ENCODE results near the gene UGT1A3.

UGT1A3 gene

DNA sequence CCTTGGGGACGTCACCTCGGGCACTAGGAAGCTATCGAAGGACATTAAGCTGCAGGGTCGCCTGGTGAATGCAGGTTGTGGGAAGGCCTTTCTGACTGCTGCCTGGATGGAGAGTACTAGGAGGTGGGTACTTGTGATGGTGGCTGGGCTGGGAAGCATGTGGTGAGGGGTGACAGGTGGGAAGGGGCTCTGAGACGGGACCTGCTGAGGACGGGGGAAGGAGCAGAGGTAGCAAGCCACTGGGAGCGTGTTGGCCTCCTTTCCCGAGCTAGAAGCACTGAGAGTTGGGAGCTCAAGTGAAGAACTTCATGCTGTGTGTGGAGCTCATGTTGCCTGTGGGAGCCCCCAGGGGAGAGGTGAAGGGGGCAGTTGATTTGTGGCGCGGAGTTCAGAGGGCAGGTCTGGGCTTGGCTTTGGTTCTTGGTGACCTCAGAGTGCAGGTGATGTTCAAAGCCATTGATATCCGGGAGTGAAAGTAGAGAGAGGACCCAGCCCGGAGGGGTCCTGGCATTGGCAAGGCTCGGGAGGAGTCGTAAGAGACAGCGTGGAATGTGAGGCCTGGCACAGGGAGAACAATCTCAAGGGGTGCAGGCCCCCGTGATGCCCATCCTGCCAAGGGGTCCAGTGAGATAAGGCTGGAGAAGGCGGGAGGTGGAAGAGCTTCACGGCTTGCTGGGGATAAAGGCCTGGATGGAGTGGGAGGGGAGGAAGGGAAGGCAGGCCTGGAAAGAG is 62.5 kb downstream of the UGT1A3 start:
- no peaks in the 10 kb centered on the region for H3K27me3 ChIP-seq (ENCODE audit: control insufficient read depth in 1 of 2, insufficient read depth in 2 of 2, low read length in 2 of 2)
- H3K9me3 ChIP-seq (ENCODE audit: low read length) = no peaks in the 10 kb centered on the region
- no peak overlapping the region for H3K4me3 ChIP-seq (ENCODE audit: low read depth in 1 of 2, low read length in 2 of 2)
- no peaks in the 10 kb centered on the region for H3K36me3 ChIP-seq (ENCODE audit: insufficient read depth, low read length)
- H3K27ac ChIP-seq (ENCODE audit: low read depth, low read length) = no peak overlapping the region
- H3K9ac ChIP-seq (ENCODE audit: low read length) = no peak overlapping the region
- no peaks in the 10 kb centered on the region for H3K4me1 ChIP-seq (ENCODE audit: insufficient read depth, low read length)

DNA sequence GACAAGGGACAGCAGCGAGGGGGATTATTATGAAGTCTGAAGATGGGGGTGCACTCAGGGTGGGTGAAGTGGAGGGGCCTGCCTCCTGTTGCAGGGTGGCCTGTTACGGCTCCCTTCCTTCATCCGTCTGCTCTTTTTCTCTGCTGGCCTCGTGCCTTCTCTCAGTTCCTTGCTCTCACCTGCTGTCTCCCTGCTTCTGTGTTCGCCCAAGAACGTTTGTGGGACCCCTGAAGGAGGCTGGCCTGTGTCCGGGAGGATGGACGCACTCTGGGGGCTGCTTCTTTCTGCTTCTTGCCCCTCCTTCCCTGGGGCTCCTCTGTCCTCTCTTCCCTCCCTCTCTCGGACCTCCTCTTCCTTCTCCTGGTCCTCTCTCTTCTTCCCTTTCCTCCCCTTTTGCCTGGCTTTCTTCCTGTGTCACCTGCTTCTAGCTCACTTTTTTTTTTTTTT is 63.1 kb downstream of the UGT1A3 start:
- Histone ChIP-seq H3K4me1 (ENCODE audit: insufficient read depth, low read length) (no peaks in the 10 kb centered on the region), H3K9me3 (ENCODE audit: low read length) (no peaks in the 10 kb centered on the region), H3K9ac (ENCODE audit: low read length) (no peak overlapping the region), H3K27me3 (ENCODE audit: control insufficient read depth in 1 of 2, insufficient read depth in 2 of 2, low read length in 2 of 2) (no peaks in the 10 kb centered on the region), H3K36me3 (ENCODE audit: insufficient read depth, low read length) (no peaks in the 10 kb centered on the region), H3K27ac (ENCODE audit: low read depth, low read length) (no peak overlapping the region), H3K4me3 (ENCODE audit: low read depth in 1 of 2, low read length in 2 of 2) (no peak overlapping the region)

DNA sequence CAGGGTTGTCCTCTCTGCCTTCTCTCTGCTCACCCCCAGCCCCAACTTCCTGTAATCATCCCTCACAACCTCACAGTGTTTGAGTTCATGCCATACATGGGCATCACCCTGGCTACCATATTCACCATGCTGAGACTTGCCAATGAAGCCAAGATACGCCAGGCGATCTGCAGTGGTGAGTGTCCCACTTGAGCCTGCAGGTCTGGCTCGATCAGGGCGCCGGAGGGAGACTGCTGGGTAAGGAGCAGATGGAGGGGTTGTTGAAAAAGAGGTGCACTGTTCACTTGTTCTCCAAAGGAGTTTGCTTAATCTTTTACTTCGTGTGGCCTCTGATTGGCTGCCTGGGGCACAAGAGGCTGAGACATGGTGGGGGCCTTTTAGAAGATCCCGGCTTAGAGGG is 63.9 kb downstream of the UGT1A3 start:
- no peak overlapping the region for H3K4me3 ChIP-seq (ENCODE audit: low read depth in 1 of 2, low read length in 2 of 2)
- H3K9me3 ChIP-seq (ENCODE audit: low read length) = no peaks in the 10 kb centered on the region
- H3K27ac ChIP-seq (ENCODE audit: low read depth, low read length) = no peak overlapping the region
- no peaks in the 10 kb centered on the region for H3K27me3 ChIP-seq (ENCODE audit: control insufficient read depth in 1 of 2, insufficient read depth in 2 of 2, low read length in 2 of 2)
- no peaks in the 10 kb centered on the region for H3K36me3 ChIP-seq (ENCODE audit: insufficient read depth, low read length)
- no peaks in the 10 kb centered on the region for H3K4me1 ChIP-seq (ENCODE audit: insufficient read depth, low read length)
- H3K9ac ChIP-seq (ENCODE audit: low read length) = no peak overlapping the region

DNA sequence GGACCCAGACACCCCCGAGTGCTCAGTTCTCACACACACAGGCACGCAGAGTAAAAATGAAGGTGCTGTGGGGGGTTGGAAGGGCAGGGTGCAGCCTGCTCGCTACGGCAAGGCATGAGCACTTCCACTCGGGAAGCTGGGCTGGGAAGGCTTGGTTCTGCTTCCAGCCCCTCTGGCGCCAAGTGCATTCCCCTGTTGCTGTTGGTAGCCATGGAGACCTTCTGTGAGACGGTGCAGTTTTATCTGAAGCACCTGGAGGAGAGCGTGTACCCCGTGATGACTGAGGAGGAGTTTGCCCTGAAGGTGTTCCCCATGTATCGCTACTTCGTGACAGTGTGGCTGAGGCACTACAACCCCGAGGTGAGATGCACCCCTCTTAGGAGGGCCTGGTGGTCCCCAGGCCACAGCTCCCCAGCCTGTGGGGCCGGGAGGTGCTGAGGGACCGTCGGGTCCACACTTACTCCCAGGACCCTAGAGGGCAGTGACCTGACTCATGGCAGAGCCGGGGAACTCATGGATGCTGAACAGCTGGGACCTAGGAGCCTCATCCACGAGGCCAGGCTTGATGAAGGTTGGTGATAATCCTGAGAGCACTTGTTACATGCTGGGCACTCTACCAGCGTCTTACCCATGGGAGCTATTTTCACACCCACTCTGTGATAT is 64.8 kb downstream of the UGT1A3 start:
- Histone ChIP-seq H3K36me3 (ENCODE audit: insufficient read depth, low read length) (no peaks in the 10 kb centered on the region), H3K27ac (ENCODE audit: low read depth, low read length) (no peak overlapping the region), H3K4me1 (ENCODE audit: insufficient read depth, low read length) (no peaks in the 10 kb centered on the region), H3K4me3 (ENCODE audit: low read depth in 1 of 2, low read length in 2 of 2) (no peak overlapping the region), H3K9me3 (ENCODE audit: low read length) (no peaks in the 10 kb centered on the region), H3K9ac (ENCODE audit: low read length) (no peak overlapping the region), H3K27me3 (ENCODE audit: control insufficient read depth in 1 of 2, insufficient read depth in 2 of 2, low read length in 2 of 2) (no peaks in the 10 kb centered on the region)

DNA sequence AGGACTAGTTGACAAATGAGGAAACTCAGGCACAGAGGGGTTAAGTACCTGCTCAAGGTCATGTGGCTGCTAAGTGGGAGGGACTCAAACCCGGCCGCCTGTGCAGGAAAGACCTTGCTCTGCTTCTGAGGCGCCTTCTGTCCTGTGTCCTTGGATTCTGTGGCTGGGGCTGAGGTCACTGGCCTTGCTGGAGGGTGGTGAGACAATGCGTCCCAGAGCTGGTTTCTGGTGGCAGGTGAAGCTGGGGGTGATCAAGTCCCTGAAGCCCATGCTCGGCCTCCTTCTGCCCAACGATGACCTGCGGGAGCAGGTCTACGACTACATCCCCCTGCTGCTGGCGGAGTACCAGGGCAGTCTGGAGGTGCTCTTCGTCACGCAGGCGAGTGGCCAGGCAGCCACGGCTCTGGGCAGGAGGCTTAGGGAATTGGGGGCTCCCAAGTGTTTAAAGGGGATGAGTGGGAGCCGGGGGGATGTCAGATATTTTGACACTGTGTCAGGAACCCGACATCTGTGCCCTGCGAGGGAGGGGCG is 65.4 kb downstream of the UGT1A3 start:
- no peak overlapping the region for H3K27ac ChIP-seq (ENCODE audit: low read depth, low read length)
- H3K4me3 ChIP-seq (ENCODE audit: low read depth in 1 of 2, low read length in 2 of 2) = no peak overlapping the region
- no peaks in the 10 kb centered on the region for H3K4me1 ChIP-seq (ENCODE audit: insufficient read depth, low read length)
- no peaks in the 10 kb centered on the region for H3K36me3 ChIP-seq (ENCODE audit: insufficient read depth, low read length)
- H3K9ac ChIP-seq (ENCODE audit: low read length) = no peak overlapping the region
- no peaks in the 10 kb centered on the region for H3K27me3 ChIP-seq (ENCODE audit: control insufficient read depth in 1 of 2, insufficient read depth in 2 of 2, low read length in 2 of 2)
- H3K9me3 ChIP-seq (ENCODE audit: low read length) = no peaks in the 10 kb centered on the region

DNA sequence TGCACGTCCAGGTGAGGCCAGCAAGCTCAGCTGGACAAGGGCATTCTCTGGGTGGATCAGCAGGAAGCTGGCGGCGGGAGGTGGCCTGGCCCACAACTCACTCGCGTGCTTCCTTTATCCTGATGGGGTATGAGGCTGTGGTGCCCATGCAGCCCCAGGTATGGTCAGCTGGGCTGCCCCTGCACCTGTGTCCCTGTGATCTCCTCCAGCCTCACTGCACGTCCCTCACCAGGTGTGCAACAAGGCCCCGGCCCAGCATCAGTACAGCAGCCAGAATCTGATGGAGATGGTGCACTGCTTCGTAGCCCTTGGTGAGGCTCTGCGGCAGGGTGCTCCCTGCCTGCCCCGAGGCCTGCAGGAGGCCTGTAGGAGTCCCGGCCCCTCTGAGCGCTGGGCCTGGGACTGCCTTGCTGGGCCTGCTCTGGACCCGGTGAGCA is 66.9 kb downstream of the UGT1A3 start:
- H3K36me3 ChIP-seq (ENCODE audit: insufficient read depth, low read length) = no peaks in the 10 kb centered on the region
- no peak overlapping the region for H3K27ac ChIP-seq (ENCODE audit: low read depth, low read length)
- no peaks in the 10 kb centered on the region for H3K4me1 ChIP-seq (ENCODE audit: insufficient read depth, low read length)
- H3K9ac ChIP-seq (ENCODE audit: low read length) = no peak overlapping the region
- no peak overlapping the region for H3K4me3 ChIP-seq (ENCODE audit: low read depth in 1 of 2, low read length in 2 of 2)
- no peaks in the 10 kb centered on the region for H3K9me3 ChIP-seq (ENCODE audit: low read length)
- H3K27me3 ChIP-seq (ENCODE audit: control insufficient read depth in 1 of 2, insufficient read depth in 2 of 2, low read length in 2 of 2) = no peaks in the 10 kb centered on the region

DNA sequence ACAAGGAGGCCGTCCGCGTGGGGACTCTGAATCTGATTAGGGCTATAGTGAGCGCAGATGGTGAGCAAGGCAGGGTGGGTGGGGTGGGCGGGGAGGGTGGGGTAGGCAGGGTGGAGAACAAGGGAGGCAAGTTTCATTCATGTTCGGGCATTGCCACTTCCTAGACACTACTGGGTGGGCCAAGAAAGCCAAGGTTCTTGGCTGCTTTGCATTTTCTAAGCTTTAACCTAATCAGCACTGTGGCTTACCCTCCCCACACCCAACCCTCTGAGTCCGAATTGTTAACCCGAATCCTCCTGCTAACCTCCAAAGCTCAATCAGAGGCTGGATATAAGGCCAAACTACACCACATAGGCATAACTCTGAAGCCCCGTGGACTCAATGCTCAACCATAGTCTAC is 67.4 kb downstream of the UGT1A3 start:
- no peaks in the 10 kb centered on the region for H3K27me3 ChIP-seq (ENCODE audit: control insufficient read depth in 1 of 2, insufficient read depth in 2 of 2, low read length in 2 of 2)
- H3K36me3 ChIP-seq (ENCODE audit: insufficient read depth, low read length) = no peaks in the 10 kb centered on the region
- H3K4me1 ChIP-seq (ENCODE audit: insufficient read depth, low read length) = no peaks in the 10 kb centered on the region
- H3K4me3 ChIP-seq (ENCODE audit: low read depth in 1 of 2, low read length in 2 of 2) = no peak overlapping the region
- no peak overlapping the region for H3K27ac ChIP-seq (ENCODE audit: low read depth, low read length)
- H3K9me3 ChIP-seq (ENCODE audit: low read length) = no peaks in the 10 kb centered on the region
- no peak overlapping the region for H3K9ac ChIP-seq (ENCODE audit: low read length)

DNA sequence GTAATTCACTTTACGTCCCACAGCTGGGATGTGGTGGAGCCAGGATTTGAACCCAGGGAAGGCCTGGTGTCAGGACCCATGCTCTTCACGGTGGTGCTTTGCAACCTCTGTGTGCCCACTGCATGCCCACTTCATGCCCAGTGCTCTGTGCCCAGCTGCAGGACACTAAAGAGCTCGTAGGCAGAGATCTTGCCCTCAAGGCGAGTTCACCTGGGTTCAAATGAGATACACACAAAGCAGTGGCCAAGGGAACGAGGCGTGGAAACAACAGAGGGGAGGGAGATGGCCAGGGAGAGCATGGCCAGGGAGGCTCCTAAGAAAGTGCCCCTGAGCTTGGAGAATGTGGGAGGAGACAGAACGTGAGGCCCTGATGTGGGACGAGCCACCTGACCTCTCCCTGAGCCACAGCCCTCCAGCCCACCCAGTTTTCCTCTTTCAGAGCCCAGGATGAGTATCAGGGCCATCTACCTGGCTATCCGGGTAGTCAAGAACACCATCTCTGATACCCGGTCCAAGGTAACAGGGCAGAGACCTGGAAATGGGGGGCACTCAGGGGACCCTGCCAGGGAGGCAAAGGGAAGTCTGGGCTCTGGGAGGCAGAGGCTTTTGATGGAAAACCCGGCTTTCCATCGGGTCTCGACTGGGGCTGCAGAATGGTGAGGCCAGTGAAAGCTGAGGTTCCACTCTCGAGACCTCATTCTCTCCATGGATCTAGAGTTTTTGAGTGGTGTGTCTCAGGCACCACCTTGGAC is 69.7 kb downstream of the UGT1A3 start:
- H3K9me3 ChIP-seq (ENCODE audit: low read length) = no peaks in the 10 kb centered on the region
- no peaks in the 10 kb centered on the region for H3K27me3 ChIP-seq (ENCODE audit: control insufficient read depth in 1 of 2, insufficient read depth in 2 of 2, low read length in 2 of 2)
- no peak overlapping the region for H3K9ac ChIP-seq (ENCODE audit: low read length)
- no peaks in the 10 kb centered on the region for H3K4me1 ChIP-seq (ENCODE audit: insufficient read depth, low read length)
- no peak overlapping the region for H3K4me3 ChIP-seq (ENCODE audit: low read depth in 1 of 2, low read length in 2 of 2)
- H3K36me3 ChIP-seq (ENCODE audit: insufficient read depth, low read length) = no peaks in the 10 kb centered on the region
- H3K27ac ChIP-seq (ENCODE audit: low read depth, low read length) = no peak overlapping the region

DNA sequence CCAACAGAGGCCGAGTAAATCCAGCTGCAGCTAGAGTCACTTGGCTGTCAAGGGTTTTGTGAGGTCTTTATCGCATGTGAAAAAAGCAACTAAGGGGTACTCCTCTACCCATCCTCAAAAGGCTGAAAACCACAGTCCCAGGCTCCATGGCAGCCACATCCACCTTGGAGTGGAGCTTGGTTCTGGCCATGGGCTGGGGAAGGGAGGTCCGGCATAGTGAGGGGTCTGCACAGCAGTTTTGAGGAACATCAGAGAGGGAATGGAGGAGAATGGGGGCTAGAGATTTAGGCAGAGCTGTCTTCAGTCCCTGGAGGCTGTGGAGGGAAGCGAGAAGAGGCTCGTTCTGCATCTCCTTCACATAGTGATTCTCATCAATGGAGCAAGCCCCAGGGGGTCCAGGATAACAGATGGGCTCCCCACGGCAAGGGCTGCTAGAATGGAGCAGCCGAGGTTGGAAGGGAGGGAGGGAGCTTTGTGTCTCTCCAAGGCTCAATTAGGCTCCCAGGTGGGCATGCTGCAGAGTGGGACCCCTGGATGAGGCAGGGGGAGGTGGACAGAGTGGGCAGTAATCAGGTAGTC is 70.3 kb downstream of the UGT1A3 start:
- Histone ChIP-seq H3K9ac (ENCODE audit: low read length) (no peak overlapping the region), H3K27ac (ENCODE audit: low read depth, low read length) (no peak overlapping the region), H3K9me3 (ENCODE audit: low read length) (no peaks in the 10 kb centered on the region), H3K4me3 (ENCODE audit: low read depth in 1 of 2, low read length in 2 of 2) (no peak overlapping the region), H3K27me3 (ENCODE audit: control insufficient read depth in 1 of 2, insufficient read depth in 2 of 2, low read length in 2 of 2) (no peaks in the 10 kb centered on the region), H3K4me1 (ENCODE audit: insufficient read depth, low read length) (no peaks in the 10 kb centered on the region), H3K36me3 (ENCODE audit: insufficient read depth, low read length) (no peaks in the 10 kb centered on the region)

DNA sequence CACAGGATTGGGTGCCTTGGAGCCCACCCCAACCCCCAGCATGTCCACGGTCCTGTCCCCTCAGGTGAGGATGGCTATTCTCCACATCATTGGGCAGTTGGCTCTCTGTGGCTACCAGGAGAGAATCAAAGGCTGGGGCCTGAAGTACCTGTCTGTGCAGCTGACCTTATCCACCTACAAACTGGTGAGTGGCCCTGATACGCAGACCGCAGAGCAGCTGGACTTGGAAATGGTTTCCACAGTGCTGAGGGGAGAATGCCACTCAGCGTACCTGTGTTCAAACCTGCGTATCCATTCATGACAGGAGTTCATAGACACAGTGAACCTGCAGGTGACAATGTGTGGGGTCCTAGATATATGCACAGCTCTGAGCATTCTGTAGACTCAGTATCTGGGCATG is 70.9 kb downstream of the UGT1A3 start:
- Histone ChIP-seq H3K27me3 (ENCODE audit: control insufficient read depth in 1 of 2, insufficient read depth in 2 of 2, low read length in 2 of 2) (no peaks in the 10 kb centered on the region), H3K27ac (ENCODE audit: low read depth, low read length) (no peak overlapping the region), H3K9ac (ENCODE audit: low read length) (no peak overlapping the region), H3K36me3 (ENCODE audit: insufficient read depth, low read length) (no peaks in the 10 kb centered on the region), H3K4me3 (ENCODE audit: low read depth in 1 of 2, low read length in 2 of 2) (no peak overlapping the region), H3K9me3 (ENCODE audit: low read length) (no peaks in the 10 kb centered on the region), H3K4me1 (ENCODE audit: insufficient read depth, low read length) (no peaks in the 10 kb centered on the region)

DNA sequence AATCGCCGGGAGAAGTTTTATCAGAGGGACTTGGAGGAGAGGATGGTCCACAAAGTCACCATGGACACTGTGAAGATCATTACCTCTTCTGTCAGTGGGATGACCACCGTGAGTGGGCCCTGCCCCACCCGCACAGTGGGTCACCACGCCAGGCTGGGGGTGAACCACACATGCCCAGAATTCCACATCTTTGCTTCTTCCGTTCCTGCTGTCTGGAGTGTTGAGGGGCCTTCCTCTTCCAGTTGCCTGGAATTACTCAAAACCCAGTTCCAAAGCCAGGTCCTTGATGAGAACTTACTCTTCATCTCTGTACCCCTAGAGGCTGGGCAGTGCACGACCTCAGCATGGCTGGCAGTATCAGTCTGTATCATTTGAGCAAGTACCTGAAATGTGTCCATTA is 71.4 kb downstream of the UGT1A3 start:
- Histone ChIP-seq H3K4me3 (ENCODE audit: low read depth in 1 of 2, low read length in 2 of 2) (no peak overlapping the region), H3K4me1 (ENCODE audit: insufficient read depth, low read length) (no peaks in the 10 kb centered on the region), H3K27me3 (ENCODE audit: control insufficient read depth in 1 of 2, insufficient read depth in 2 of 2, low read length in 2 of 2) (no peaks in the 10 kb centered on the region), H3K9me3 (ENCODE audit: low read length) (no peaks in the 10 kb centered on the region), H3K36me3 (ENCODE audit: insufficient read depth, low read length) (no peaks in the 10 kb centered on the region), H3K27ac (ENCODE audit: low read depth, low read length) (no peak overlapping the region), H3K9ac (ENCODE audit: low read length) (no peak overlapping the region)

Data from muscle layer of colon (tissue), 2 donors.